ENCODE data around the gene VPS33A.
"Not testable (repeated sequence)": the region's sequence is repeated elsewhere in the genome, so short reads cannot be mapped to it uniquely, and the experiment has no call there.

Gene VPS33A

GRCh38 chr12:122266230-122266901 is at the start of gene VPS33A:
TSS of gene VPS33A (minus strand) at chr12:122266494. CDS start at chr12:122266408, 86 bp downstream.
- DNase-seq (ENCODE audit: low read depth) = peak; percentile 91

GRCh38 chr12:122312926-122313325 is 46.6 kb upstream of the VPS33A start:
- DNase-seq (ENCODE audit: low read depth) = no peak

GRCh38 chr12:122311696-122312095 is 45.4 kb upstream of the VPS33A start:
- no peak for DNase-seq (ENCODE audit: low read depth)

GRCh38 chr12:122310626-122311333 is 44.5 kb upstream of the VPS33A start:
- DNase-seq (ENCODE audit: low read depth) = no peak

GRCh38 chr12:122309564-122310121 is 43.3 kb upstream of the VPS33A start:
- DNase-seq (ENCODE audit: low read depth) = no peak

GRCh38 chr12:122308811-122309210 is 42.5 kb upstream of the VPS33A start:
- DNase-seq (ENCODE audit: low read depth) = no peak

GRCh38 chr12:122306407-122306806 is 40.1 kb upstream of the VPS33A start:
- DNase-seq (ENCODE audit: low read depth) = no peak

GRCh38 chr12:122304924-122305323 is 38.6 kb upstream of the VPS33A start:
- DNase-seq (ENCODE audit: low read depth) = no peak

GRCh38 chr12:122303068-122303467 is 36.8 kb upstream of the VPS33A start:
- no peak for DNase-seq (ENCODE audit: low read depth)

GRCh38 chr12:122298071-122298748 is 31.9 kb upstream of the VPS33A start:
- DNase-seq (ENCODE audit: low read depth) = no peak

- DNase-seq (ENCODE audit: low read depth) = no peak
These were observed 31.2 kb upstream of the VPS33A start for GRCh38 chr12:122297494-122297893.

- no peak for DNase-seq (ENCODE audit: low read depth)
These were observed 29.6 kb upstream of the VPS33A start for GRCh38 chr12:122295877-122296276.

- no peak for DNase-seq (ENCODE audit: low read depth)
These were observed 26.8 kb upstream of the VPS33A start for GRCh38 chr12:122293081-122293480.

GRCh38 chr12:122291431-122291830 is 25.1 kb upstream of the VPS33A start:
- no peak for DNase-seq (ENCODE audit: low read depth)

GRCh38 chr12:122283680-122284079 is 17.4 kb upstream of the VPS33A start:
- no peak for DNase-seq (ENCODE audit: low read depth)

- DNase-seq (ENCODE audit: low read depth) = no peak
These were observed 15.8 kb upstream of the VPS33A start for GRCh38 chr12:122282061-122282460.

- no peak for DNase-seq (ENCODE audit: low read depth)
These were observed 9.9 kb upstream of the VPS33A start for GRCh38 chr12:122276242-122276641.

- no peak for DNase-seq (ENCODE audit: low read depth)
These were observed 9.2 kb upstream of the VPS33A start for GRCh38 chr12:122275459-122275858.

- peak; percentile 14 for DNase-seq (ENCODE audit: low read depth)
These were observed 436 bp downstream of the VPS33A start for GRCh38 chr12:122265886-122266229.

GRCh38 chr12:122265476-122265875 is 818 bp downstream of the VPS33A start:
- DNase-seq (ENCODE audit: low read depth) = no peak

GRCh38 chr12:122260735-122261134 is 5.6 kb downstream of the VPS33A start:
- not testable (repeated sequence) for DNase-seq (ENCODE audit: low read depth)

GRCh38 chr12:122258939-122259338 is 7.4 kb downstream of the VPS33A start:
- DNase-seq (ENCODE audit: low read depth) = not testable (repeated sequence)

GRCh38 chr12:122258462-122258861 is 7.8 kb downstream of the VPS33A start:
- DNase-seq (ENCODE audit: low read depth) = not testable (repeated sequence)
